NCI-H2196 (cell line): Measurements from ENCODE around the gene ANTXR2.
"Not testable (repeated sequence)": the region's sequence is repeated elsewhere in the genome, so short reads cannot be mapped to it uniquely, and the experiment has no call there.

Experiments
- DNase-seq: peaks from one replicate; lab custom pipeline; 2025; ENCODE audit not compliant: unreplicated experiment; lab: John Stamatoyannopoulos, UW

Gene ANTXR2

DNA sequence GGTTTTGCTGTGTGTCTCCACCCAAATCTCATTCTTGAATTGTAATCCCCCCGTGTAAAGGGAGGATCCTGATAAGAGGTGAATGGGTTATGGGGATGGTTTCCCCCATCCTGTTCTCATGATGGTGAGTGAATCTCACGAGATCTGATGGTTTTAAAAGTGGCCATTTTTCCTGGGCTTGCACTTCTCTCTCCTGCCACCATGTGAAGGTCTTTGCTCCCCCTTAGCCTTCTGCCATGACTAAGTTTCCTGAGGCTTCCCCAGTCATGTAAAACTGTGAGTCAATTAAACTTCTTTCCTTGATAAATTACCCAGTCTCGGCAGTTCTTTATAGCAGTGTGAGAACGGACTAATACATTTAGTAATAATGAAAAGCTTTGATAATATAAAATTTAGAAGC lies 46.9 kb downstream of the ANTXR2 start:
- no peak for DNase-seq

DNA sequence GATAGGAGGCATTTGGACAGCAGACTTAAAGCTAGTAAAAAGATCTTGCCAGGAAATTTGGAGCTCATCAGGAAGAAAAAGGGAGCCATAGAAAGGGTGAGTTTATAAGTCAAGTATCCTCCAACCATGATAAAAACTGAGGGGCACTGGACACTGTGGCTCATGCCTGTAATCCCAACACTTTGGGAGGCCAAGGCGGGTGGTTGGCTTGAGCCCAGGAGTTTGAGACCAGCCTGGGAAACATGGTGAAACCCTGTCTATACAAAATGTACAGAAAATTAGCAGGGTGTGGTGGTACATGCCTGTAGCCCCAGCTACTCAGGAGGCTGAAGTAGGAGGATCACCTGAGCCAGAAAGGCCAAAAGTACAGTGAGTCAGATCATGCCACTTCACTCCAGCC lies 48.7 kb downstream of the ANTXR2 start:
- no peak for DNase-seq

DNA sequence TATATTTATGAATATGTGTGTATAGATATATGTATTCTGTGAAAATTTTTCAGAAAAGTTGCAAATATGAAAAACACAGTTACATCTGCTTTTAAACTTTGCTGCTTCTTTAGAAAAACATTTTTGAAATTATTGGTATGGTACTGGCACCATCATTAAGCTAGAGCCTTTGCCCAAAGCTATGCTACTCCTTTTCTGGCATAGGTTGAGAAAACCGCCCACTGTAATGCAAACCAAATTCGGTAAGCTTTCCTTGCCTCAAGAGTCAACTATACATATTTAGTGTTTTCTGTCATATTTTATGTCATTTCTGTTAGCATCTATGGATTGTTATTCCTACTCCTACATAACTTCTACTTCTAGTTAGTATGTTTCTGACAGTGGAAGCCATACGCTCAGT lies 50.7 kb downstream of the ANTXR2 start:
- no peak for DNase-seq

DNA sequence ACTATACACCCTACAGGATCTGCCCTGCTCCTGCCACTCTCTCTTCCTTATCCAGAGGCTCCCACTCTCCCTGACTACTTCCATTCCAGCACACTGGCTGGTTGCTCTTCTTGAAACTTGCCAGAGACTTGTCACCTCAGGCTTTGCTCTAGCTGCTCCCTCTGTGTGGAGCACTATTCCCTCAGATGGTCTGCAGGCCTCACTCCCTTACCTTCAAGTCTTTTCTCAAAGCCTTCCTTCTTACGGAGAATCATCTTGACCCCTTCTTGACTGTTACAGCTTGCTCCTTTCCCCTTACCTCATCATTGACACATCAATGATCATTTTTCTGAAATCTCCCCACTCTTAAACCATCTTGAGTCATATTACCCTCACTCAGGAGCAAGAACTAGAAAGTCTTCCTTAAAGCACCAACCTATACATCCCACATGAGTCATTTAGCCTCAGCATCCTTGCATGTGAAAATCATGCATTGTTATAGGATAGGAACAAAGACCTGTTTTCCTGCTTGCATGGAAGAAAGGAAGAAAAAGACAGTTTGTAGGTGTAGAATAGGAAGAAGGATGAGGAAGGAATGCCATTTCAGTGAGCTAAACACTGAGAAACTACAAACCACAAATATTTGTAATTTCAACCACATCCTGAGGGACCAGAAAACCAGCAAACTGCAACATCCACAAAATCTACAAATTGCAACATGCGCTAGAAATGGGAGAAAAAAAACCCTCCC lies 55.7 kb downstream of the ANTXR2 start:
- DNase-seq, result no peak

DNA sequence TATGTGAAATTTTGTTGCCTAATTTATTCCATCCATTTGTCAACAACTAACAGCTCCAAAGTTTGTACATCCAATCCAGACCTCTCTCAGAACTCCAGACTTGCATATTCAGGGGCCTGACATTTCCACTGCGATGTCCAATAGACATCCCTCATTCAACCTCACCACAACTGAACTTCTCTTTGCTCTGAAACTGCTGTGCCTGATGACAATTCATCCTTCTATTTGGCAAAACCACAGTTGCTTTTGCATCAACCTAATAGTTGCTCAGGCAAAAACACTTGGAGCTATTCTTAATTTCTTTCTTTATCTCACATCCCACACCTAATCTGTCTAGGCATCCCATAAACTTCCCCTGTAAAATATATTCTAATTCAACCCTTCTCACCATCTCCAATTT lies 56.5 kb downstream of the ANTXR2 start:
- no peak for DNase-seq

DNA sequence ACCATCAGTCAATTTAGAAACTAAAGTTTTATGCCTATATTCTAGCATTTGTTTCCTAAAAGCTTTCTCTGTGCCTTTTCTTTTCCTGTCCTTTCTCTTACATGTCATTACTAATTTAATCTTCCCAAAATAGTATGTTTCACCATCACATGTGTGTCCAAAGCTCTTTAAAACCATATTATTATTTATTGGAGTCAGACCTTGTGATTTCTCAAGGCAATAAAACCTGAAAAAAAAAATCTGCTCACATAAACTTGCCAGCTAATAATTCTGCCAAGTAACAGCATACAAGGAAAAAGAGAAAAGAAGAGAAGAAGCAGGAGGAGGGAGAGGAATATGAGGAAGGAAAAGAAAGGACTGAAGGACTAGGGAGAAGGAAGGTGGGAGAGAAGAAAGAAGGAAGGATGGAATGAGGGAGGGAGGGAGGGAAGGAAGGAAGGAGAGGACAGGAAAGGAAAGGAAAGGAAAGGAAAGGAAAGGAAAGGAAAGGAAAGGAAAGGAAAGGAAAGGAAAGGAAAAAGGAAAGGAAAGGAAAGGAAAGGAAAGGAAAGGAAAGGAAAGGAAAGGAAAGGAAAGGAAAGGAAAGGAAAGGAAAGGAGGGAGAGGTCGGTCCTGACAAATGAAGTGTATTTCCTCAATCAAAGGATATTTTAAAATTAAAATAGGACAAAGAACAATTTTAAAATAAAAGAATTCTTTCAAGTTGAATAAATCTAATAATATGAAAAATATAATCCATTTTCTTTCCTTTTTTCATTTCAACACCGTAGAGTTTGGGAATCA lies 57.4 kb downstream of the ANTXR2 start:
- no peak for DNase-seq

DNA sequence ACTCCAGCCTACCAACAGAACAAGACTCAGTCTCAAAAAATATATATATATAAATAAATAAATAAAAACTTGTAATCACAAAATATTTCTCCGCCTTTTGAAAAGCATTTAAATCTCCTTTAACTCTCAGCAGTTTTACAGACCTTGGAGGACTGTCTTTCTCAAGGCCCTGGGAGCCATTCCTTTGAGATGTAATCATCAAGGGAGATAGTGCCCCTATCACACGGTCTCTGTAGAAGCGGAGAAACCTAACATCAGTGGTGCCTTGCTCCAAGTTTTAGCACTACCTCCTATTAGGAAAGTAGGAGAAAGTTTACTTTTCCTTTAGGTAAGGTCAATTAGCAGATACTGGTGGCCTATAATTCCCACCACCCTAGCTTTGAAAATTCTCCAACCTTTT lies 58.5 kb downstream of the ANTXR2 start:
- no peak for DNase-seq

DNA sequence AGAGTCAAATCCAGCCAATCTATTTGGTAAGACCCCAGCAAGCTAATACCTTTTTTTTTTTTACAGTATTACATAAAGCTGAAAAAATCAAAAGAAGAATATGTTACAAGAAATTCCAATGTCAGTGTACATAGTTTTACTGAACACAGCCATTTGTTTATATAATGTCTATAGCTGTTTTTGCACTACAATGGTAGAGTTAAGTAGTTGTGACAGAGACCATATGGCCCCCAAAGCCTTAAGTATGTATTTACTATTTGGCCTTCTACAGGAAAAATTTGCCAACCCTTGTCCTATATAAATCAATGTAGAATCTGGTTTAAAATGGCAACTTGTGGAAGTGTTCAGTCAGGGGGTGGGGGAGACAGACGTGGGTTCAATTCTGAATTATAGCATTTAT lies 60.7 kb downstream of the ANTXR2 start:
- no peak for DNase-seq

DNA sequence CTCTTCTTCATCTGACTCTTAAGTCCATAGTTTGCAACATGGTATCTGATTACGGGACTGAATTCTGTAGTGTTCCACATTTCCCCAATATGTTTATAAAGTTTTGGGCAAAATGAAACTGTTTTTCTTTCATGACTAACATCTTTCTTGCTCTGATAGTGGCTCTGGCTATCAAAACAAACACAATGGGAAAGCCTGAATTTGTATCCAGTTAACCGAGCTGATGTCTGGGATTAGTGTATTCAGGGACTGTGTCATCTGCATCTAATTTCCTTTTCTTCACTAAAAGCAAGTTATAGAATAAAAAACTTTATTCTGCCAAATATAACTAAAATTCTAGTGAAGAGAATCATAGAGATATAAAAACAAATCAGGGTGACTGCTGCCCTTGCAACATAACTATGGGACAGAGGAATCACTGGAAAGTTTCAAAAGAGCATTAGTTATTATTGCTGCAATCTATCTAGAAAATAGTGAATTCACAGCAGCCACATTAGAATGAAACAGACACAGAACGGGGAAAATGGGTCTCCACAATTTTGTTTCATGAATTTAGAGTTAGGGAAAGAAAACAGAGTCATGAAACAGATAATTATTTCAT lies 61.3 kb downstream of the ANTXR2 start:
- no peak for DNase-seq

DNA sequence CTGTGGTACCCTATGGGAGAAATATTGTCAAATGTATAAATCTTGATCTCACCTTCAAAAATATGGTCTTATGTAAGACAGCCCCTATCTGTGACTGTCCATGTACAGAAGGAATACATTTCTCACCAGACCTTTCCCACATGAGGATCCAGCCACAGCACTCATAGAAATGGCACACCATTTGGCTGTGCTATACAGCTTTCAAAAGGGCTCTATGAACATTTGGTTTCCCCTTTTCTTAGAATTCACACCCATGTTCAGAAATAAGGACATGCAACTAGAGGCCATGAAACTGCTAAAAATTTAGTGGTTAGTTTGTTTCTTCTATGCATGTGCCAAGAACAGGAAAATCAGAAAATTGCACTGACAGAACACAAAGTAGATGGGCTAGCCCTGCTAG lies 62.7 kb downstream of the ANTXR2 start:
- no peak for DNase-seq

DNA sequence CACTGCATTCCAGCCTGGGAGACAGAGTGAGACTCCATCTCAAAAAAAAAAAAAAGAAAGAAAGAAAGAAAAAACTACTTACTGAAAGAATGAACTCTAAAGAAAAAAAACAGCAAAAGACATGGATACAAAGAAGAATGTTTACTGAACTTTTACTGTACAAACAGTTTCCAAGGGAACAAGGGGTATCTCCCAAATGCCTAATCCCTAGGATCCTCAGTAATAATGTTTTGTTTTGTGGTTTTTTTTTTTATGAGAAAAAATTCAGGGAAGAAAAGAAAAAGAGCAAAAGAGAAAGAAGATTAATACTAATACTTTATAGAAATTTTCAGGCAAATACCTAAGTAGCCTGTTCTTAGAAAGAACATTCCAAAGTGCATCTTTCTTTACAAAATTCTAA lies 63.2 kb downstream of the ANTXR2 start:
- DNase-seq, result no peak

DNA sequence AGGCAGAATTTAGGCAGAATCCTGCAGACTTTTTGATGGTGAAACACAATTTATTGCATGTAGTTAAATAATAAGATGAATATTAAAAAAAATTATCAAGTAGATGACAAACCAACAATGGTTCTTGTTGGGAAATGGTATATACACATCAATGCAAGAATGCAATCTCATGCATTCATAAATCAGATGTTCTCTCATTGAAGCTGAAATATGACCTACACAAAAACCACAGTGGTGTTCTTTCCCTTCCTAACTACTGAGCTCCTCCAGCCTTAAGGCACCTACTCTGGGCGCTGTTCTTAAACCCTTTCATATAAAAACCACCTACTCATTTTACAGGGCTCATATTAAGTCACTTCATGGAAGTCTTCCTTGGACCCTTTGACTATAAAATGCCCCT lies 64.1 kb downstream of the ANTXR2 start:
- DNase-seq, result no peak

DNA sequence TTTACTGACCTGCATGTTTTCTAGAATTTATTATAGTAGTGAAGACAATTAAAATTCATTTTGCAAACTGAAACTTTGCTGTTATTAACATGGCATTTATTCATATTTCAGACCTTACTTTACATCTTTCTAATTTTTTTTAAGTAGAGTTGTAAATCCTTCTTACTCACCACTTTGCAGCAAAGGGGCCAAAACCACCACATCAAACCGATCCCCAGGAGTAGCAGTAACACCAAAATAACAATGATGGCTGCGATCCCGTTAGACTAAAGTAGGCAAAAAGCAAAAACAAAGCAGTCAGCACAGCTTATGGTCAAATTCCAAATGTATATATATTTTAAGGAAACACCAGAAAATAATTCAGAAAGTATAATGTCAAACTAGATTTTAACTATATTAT lies 64.7 kb downstream of the ANTXR2 start:
- DNase-seq, result no peak

DNA sequence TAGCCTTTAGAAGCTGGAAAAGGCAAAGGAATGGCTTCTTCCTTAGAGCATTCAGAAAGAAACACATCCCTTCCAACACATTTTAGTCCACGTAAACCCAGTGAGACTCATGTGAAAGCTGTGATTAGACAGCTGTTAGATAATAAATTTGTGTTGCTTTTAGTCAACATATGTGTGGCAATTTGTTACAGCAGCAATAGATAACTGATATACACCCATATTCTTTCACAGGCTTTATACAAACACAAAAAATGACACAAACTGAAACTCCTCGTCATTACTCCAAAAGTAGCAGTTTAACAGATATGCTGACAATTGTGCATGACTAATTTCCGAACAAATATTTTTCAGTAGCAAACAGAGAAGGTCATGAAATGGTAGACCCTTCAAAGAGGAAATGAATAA lies 65.3 kb downstream of the ANTXR2 start:
- DNase-seq, result no peak

DNA sequence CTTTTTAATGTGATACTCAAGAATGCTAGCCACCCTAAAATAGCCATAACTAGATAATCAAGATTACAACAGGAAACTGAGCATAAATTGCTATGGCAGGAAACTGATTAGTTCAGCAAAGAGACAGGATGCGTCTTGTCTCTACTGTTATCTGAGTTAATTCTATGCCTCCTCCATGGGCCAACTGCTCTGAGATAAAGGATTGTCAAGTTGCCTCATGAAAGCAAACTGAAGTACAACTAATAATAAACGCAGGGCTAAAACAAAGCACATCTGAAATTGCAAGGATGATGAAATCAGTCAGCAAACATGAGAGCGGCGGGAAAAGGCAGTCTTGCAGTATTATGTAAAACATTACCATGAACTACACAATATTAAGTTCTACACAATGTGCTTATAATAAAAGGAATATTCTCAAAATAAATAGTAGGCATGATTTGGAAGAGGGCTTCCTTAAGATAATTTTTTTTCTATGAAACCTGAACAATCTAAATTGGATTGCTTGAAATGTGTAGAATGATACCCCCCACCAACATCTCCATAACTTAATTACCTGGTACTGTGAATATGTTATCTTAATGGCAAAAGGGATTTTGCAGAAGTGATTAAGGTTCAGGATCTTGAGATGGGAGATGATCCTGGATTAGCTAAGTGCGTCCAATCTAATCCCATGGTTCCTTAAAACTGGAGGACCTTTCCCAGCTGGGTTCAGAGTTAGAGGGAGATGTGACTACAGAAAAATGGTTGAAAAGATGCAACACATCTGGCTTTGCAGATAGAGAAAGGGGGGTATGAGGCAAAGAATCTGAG lies 65.9 kb downstream of the ANTXR2 start:
- no peak for DNase-seq

DNA sequence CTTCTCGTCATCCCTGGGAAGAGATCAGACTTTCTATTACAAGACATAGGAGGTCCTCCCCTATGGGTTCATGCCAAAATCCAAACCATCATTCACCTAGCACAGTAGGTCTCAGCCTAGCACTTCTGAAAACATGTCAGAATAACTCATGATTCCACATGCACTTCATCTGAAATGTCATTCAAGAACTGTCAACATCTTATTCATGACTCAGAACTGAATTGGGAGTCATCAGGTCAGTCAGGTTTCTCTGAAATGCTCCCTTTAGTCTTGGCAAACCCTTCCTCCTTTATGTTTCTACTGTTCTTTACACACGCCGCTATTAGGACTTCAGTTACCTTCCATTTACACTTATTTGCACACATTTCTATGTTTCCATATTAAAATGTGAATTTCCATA lies 67.2 kb downstream of the ANTXR2 start:
- DNase-seq, result no peak

DNA sequence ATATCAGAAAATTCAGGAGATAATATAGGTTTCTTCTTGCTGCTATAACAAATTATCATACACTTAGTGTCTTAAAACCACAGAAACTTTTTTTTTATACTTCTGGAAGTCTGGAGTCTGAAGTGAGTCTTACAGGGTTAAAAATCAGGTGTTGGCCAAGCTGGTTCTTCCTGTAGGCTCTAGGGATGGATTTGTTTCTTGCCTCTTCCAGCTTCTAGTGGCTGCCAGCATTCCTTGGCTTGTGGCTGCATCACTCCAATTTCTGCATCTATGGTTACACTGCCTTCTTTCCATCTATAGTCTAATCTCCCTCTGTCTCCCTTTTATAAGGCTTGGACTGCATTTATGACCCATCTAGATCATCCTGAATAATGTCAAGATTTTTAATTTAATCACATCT lies 68.7 kb downstream of the ANTXR2 start:
- DNase-seq, result no peak

DNA sequence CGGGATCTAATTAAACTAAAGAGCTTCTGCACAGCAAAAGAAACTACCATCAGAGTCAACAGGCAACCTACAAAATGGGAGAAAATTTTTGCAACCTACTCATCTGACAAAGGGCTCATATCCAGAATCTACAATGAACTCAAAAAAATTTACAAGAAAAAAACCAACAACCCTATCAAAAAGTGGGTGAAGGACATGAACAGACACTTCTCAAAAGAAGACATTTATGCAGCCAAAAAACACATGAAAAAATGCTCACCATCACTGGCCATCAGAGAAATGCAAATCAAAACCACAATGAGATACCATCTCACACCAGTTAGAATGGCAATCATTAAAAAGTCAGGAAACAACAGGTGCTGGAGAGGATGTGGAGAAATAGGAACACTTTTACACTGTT lies 70.5 kb downstream of the ANTXR2 start:
- not testable (repeated sequence) for DNase-seq

DNA sequence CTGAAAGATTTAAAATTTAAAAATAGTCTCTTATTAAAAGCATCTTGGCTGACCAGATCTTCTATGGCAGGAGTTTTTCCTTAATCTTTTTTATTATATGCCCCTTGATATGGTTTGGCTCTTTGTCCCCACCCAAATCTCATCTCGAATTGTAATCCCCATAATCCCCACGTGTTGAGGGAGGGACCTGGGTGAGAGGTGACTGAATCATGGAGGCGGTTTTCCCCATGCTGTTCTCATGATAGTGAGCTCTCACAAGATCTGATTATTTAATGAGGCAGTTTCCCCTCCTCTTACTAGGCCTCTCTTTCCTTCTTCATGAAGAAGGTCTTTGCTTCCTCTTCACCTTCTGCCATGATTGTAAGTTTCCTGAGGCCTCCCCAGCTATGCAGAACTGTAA lies 74.0 kb downstream of the ANTXR2 start:
- not testable (repeated sequence) for DNase-seq

DNA sequence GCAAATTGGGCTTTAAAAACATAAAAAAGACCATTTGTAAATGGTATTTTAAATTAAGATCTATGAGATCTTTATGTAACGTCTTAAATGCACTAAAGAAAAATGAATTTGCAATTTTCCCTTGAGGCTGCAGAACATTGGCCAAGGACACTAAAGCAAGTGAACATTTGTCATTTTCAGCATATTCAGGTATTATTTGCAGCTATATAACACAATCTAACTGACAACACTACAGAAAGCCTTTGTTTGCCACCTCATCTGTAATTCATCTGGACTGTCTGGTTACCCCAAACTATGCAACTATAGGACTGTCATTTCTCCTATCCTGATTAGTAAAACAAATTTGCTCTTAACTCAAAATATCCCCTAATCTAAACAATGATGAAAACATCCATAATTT lies 74.8 kb downstream of the ANTXR2 start:
- DNase-seq, result no peak

DNA sequence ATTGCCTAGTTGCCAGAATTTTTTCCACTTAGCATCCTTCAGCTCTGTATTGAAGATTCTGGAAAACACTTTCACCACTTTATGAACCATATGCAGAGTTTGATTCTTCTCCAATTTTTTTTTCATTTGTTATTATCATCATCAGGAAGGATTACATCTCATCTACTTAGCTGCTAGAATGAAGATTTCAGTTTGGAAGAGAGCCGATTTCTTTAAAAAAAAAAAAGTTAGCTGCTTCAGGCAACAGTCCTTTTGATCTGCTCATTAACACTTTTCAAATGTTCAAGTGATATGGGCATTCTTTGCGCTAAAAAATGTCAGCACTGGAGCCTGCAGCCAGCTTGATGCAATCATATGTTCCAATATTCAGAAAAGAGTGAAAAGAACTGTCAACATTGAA lies 76.2 kb downstream of the ANTXR2 start:
- DNase-seq, result no peak

DNA sequence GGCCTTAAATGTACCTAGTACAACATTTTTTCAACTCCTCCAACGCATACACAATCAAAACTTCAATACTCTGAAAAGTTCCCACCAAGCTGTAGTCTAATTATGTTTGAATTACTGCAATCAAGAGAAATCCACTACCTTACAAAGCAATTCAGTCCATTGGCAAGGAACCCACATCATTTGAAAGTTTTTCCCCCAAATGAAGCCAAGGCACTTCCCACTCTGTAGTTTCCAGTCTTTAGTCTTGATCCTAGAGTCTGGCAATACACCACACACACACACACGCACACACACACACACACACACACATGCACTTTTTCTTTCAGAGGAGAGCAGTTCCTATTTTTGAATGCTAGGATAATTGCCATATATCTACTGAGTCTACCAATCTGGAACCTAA lies 79.6 kb downstream of the ANTXR2 start:
- DNase-seq, result no peak
